Ramos (cell line): ENCODE data around the gene NLRP5.
"Not testable (repeated sequence)": the region's sequence is repeated elsewhere in the genome, so short reads cannot be mapped to it uniquely, and the experiment has no call there.

Experiments
- in situ Hi-C: fragments of 300-500 bp; cut with MboI; formaldehyde crosslinking; loops from one replicate; pipeline ENCODE4 v1.14.3; 2022; ENCODE audit warnings: low sequenced_read_pairs; ENCODE audit not compliant: unreplicated experiment

The NLRP5 gene

DNA sequence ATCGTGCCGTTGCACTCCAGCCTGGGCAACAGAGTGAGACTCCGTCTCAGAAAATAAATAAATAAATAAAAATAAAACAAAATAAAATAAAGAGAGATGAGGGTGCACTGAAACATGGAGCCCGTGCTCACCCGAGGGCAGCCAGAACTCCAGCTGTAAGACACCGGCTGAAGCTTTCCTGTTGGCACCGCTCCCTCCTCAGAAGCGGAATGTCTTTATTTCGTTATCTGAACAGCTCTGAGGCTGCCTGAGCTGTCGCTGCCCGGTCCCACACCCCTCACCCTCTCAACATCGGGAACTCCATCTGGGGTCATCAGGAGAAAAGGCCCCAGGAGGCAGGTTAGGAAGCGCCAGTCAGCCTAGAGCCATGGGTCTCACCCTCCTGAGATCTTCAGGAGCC lies 110.1 kb downstream of the NLRP5 start:
- in situ Hi-C loops = loop anchor here (25.0 kb wide), 1 partner anchor 216 kb away; the partner anchor contains the start of gene ZSCAN5A

DNA sequence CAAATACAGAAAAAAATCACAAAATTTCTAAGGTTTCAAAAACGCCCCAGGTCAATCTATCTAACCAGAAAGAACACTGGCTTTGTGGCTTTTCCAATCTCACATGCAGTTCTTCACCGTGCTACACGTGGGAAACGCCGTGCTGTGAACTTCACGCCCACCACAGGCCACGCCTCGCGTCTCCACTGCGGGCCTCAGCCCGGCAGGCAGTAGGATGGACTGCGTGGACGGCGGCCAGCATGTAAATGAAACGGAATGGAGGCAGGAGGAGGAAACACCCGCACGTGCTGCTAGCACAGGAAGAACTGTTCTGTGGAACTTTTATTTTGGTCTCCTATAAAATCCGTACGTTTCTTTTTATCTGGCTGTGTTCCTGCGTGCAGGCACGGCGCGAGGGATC lies 110.7 kb downstream of the NLRP5 start:
- in situ Hi-C loops = loop anchor here (25.0 kb wide), 1 partner anchor 215 kb away; the partner anchor contains the start of gene ZSCAN5A

DNA sequence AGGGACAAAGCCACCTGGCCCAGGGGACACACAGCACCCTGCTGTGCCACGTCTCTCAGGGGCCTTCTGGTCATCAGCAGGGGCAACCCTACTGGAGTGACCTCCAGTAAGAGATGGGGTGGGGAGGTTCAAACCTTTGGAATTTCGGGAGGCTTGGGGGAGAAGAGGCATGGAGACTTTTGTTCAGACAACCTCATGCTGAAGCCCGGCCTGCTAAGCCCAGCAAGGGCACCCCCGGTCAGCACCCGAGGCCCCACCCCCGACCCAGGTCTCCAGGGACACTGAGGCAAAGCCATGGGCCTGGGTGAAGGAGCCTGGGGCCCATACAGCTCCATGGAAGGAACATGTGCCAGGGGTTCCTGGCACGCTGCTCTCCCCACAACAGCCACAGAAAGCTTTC lies 111.2 kb downstream of the NLRP5 start:
- in situ Hi-C loops = loop anchor here (25.0 kb wide), 1 partner anchor 215 kb away; the partner anchor contains the start of gene ZSCAN5A

DNA sequence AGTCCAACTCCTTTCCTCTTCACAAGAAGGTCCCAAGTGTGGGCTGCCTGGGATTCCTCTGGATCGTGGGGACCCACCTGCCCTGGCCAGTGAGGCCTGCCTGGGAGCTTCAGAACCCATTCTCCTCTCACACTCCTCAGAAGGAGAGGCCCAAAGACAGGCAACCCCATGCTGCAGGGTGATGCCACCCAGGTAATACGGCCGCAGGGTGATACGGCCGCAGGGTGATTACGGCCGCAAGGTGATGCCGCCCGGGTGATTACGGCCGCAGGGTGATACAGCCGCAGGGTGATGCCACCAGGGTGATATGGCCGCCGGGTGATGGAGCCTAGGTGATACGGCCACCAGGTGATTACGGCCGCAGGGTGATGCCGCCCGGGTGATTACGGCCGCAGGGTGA lies 111.7 kb downstream of the NLRP5 start:
- in situ Hi-C loops = loop anchor here (25.0 kb wide), 1 partner anchor 214 kb away; the partner anchor contains the start of gene ZSCAN5A

DNA sequence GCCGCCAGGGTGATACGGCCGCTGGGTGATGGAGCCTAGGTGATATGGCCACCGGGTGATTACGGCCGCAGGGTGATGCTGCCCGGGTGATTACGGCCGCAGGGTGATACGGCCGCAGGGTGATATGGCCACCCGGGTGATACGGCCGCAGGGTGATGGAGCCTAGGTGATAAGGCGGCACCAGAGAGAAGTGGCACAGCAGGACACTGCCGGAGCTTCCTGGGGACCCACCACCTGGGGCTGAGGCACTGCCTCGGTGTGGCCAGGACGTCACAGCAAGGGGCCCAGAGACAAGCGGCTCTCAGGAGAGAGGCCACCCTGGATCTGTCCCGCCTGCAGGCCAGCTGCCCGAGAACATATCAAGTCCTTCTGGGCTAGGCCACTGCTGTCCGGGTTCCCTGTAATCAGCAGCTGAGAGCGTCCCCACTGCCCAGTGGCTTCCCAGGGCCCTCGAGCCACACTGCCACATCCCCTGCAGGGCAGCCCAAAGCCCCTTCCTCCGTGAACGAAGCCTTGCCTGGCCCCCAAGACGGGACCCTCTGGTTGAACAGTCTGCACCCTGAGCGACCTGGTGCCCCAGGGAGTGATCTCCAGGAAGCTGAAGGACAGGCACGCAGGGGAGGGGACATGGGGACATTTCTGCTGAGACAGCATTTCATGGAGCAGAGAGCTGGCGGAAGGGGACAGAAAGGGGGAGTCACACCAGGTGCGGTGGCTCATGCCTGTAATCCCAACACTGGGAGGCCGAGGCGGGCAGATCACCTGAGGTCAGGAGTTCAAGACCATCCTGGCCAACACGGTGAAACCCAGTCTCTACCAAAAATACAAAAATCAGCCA lies 112.4 kb downstream of the NLRP5 start:
- in situ Hi-C loops = loop anchor here (25.0 kb wide), 1 partner anchor 213 kb away; the partner anchor contains the start of gene ZSCAN5A

DNA sequence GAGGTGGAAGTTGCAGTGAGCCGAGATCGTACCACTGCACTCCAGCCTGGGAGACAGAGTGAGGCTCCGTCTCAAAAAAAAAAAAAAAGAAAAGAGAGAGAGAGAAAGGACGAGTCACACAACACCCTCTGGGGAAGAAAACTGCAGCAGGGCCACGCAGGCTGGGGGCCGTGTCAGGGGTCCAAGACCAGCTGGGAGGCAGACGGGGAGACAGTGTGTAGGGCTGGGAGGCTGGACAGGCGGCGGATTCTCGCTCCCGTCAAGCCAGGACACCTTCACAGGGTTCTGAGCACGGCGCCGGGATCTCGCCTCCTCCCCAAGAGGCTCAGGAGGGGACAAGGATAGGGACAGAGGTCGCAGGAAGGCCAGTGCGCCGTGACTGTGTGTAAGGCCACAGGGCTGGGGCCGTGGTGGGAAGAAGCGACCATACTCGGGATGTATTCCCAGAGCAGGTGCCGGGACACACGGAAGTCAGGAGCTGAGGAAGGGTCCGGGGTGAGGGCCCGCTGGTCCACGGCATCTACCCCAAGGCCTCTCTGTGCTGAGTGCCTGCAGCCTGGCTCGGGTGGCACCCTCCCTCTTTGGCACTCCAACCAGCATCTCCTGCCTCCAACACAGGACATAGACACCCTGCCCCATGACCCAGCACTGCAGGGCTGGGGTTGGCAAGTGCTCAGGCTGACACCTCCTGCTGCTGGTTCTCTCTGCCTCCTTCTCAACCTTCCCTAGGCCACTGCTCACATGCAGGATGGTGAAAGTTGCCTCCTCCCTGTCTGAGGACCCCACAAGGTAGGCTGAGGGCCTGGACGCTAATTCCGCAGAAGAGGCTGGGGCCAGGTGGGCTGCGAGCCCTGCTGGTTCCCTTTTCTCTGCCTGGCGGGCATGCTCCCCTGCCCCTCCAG lies 113.3 kb downstream of the NLRP5 start:
- in situ Hi-C loops = loop anchor here (25.0 kb wide), 1 partner anchor 212 kb away; the partner anchor contains the start of gene ZSCAN5A

DNA sequence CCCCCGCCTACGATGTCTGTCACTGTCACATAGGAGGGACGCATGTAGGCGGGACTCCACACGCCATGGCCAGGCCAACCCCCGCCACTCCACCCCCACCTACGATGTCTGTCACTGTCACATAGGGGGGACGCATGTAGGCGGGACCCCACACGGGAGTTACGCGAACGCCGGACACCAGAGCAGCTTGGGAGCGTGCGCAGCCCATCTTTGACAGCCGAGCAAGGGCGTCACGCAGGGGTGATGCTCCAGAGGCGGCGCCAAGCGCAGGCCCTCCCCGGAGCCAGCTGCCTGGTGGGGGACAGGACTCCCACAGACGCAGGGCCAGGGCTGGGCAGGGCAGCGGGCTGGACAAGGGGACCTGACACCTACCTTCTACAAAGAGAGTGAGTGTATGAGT lies 114.5 kb downstream of the NLRP5 start:
- in situ Hi-C loops = no loop called here

DNA sequence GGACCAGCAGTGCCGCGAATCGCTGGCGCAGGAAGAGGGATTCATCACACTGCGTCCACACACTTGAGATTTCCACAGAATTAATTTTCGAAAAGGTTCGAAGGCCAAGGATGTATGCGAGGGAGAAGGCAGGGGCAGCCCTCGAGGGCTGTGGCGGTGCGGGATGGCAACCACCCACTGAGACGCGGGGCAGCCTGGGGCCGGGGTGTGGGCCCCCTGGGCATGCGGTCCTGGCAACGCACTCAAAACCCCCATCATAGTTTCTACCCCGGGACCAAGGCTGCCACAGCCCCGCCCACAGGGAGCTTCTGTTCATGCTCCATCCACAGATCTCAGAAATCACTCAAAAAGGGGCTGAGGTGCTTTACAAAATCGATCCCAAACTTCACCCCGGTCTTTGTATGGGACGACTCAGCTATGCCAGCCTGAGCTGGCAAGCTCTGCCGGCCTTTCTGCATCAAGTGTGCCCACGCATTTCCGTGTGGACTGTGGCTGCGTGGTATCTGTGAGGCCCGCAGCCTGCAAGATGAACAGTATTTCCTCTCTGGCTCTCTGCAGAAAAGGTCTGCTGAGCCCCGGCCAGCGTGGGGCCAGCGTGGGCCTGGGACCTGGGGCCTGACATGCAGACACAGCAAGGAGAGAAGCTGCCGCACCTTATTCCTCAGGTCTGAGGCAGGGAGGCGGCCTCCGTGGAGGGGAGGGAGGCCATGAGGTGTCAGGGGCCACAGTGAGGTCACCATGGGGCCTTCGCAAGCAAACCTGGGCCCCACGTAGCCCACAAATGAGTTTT lies 115.4 kb downstream of the NLRP5 start:
- in situ Hi-C loops = no loop called here

DNA sequence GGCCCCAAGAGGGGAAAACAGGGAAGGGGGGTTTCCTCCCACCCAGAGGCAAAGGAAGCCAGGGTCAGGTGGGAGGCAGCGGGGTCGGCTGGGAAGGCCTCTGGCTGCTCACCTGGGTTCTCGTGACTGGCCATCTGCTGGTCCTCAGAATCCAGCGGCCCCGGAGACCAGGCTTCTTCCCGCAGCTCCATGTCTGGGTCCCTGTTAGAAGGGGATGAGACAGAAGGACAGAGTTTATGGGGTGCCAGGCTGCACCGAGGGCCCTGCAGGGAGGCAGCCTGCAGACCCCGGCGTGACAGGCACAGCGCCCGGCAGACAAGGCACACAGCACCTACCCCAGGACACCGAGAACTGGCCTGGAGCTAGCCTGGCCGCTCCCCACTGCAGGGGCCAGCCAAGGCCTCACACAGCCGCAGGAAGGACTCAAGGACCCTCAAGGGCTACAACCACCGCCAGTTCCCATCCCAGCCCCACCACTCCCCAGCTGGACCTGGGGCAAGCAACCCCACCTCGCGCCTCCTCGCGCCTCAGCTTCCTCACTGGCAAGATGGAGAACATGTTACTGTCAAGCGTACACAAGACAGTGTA lies 116.5 kb downstream of the NLRP5 start:
- in situ Hi-C loops = no loop called here

DNA sequence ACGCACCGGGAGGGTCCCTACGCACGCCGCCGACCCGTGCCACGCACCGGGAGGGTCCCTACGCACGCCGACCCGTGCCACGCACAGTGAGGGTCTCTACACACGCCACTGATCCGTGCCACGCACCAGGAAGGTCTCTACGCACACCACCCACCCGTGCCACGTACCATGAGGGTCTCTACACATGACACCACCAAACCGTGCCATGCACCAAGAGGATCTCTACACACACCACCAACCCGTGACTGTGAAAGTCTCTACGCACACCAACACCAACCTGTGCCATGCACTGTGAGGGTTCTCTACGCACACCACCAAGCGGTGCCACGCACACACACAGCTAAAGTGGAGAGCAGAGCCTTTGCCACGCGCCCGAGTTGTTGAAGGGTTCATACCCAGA lies 117.8 kb downstream of the NLRP5 start:
- in situ Hi-C loops = no loop called here

DNA sequence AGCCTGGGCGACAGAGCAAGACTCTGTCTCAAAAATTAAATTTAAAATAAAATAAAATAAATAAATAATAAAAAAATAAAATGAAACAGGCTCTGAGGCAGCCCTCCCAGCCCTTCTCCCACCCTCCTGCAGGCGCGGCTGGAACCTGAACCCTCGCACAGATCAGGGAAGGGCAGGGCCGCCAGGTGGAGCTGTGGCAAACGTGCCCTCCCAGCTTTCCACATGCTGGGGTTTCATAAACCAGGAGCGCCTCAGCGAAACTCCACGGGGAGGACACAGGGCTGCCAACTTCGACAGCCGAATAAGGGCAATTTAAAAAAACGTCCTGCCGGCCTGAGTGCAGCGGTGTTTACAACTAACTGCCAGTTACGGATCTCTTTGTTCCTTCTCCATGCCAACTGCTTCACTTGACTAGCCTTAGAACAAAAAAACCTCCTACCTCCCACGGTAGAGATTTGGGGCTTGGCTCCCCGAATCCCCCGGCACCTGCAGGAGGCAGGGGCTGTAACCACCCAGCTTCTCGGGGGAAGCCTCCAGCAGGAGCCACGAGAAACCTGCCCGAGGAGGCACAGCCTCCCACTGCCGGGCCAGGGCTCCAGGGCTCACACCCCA lies 118.6 kb downstream of the NLRP5 start:
- in situ Hi-C loops = no loop called here

DNA sequence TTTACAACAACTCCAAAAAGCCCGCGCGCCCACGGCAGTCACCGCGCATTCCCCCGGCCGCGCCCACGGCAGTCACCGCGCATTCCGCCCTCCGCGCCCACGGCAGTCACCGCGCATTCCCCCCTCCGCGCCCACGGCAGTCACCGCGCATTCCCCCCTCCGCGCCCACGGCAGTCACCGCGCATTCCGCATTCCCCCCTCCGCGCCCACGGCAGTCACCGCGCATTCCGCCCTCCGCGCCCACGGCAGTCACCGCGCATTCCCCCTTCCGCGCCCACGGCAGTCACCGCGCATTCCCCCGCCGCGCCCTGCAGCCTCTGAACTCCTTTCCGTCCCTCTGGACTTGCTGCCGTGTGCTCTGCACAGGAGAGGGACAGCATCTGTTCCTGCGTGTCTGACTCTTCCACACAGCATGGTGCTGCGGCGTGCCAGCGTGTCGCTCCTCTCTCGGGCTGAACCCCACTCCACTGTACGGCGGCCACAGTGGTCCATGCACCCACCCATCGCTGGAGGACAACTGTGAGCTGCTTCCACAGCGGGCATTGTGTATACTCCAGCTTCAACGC lies 119.3 kb downstream of the NLRP5 start:
- in situ Hi-C loops = not testable (repeated sequence)

DNA sequence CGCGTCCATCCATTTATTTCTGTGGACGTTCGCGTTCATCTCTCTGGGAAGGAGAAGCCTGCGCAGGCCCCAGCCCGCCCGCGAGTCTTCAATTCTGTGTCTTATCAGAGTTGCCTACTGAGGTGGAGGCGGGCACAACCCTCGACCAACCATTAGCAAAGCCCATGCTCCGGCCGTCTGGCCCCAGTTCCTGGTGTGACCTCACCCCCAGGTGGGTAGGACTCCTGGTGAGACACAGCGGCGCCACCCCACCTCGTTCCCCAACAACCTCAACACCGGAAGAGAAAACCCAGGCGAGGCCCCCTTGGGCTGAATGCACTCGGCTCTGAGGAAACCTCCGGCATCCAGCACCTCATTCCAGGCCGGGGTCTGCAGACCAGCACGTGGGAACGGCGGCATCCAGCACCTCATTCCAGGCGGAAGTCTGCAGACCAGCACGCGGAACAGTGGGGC lies 119.8 kb downstream of the NLRP5 start:
- in situ Hi-C loops = no loop called here

DNA sequence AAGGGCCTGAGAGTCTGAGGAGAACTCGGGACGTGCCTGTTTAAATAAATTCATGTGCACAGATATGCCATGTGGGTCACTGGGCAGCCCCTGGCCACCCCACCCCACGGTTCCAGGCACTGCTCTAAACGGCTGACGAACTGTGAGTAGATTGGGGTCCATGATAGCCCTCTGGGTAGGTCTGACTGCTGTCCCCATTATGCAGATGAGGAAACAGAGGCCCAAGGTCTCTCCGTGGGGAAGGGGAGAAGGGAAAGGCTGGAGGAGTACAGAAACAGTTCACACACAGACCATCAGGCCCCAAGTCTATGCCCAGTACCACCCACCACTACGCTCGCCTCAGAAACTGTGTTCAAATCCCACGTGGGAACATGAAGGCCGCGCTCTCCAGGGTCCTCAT lies 120.4 kb downstream of the NLRP5 start:
- in situ Hi-C loops = no loop called here

DNA sequence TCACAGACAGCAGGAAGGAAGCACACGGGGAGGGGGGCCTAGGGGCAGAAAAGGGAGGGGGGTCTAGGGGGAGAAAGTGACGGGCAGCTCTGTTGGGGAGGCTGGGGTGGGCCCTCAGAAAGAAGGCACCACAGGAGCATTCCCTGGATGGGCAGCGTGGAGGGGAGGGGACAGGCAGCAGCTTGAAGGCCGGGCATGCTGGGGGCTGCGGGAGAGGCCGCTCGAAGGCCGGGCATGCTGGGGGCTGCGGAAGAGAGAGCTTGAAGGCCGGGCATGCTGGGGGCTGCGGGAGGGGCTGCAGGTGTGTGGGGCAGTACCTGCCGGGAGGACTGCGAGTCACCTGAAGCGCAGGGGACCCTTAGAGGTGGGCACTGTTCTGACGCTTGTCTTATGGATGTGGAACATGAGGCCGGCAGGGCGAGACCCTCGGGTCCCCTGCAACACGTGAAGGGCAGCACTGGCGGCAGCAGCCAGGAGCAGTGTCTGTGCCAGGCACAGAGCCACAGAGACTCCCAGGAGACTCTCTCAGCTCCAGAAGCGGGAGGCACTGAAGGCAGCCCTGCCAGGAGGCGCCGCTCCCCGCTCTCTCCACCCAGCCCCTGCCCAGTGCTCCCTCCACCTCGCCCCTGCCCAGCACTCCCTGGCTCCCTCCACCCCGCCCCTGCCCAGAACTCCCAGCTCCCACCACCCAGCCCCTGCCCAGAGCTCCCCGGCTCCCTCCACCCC lies 121.2 kb downstream of the NLRP5 start:
- in situ Hi-C loops = no loop called here

DNA sequence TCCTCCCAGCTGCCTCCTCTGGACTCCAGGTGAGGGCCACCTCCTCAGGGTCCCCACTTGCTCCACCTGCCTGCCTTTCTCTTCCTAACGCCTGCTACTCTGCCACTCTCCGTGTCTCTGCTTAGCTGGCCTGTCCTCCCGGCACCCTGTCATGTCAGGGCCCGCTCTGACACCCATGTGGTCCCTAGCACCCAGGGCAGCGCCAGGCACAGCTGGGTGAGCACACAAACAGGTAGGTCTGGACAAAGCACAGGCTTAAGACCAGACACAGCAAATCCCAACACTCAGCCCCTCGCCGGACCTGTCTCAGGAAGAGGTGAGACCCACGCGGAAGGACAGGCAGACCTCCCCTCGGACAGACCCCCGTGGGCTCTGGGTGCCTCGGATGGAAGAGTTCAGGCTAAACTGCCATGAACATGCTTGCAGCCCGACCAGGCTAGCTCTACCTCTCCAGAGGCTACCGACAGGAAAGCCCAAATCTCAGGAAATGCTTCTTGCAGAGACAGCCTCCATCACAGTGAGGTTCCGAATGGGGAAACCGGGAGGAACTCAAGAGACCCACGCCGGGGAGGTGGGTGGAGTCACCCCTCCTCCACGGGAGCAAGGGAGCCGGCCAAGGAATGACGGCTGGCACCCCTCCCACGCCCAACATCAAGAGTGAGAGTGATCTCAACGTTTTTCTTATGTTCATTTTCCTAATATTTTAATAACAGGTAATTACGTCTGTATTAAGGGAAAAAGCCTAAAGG lies 122.0 kb downstream of the NLRP5 start:
- in situ Hi-C loops = no loop called here

DNA sequence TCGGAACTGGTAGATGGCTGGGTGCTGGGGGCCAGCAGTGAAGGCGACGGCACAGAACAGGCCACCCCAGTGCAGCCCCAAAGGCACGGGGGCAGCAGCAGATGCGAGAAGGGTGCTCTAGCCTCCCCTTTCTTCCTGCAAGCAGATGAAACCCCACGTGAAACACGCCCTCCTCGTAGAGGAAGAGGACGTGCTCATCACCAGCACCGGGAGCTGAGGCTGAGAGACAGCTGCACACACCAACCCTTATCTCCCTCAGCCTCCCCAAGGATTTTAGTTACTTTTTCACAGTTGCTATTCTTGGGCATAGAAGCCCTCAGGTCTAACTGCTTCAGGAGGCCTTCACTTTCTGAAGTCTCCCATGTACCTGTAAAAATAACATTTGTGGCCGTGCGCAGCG lies 122.7 kb downstream of the NLRP5 start:
- in situ Hi-C loops = no loop called here
